Fibroblast of villous mesenchyme (primary cell): ENCODE data around the gene ZC3H10. TPM values are rescaled to one million over a fixed set of nuclear protein-coding genes. Genes with fewer than 3 reads are reported as not detected.
A peak's percentile ranks its signal among the peaks of the same experiment; 100 is the strongest.

Experiments
- DNase-seq: peaks from one replicate; pipeline ENCODE4 v3.0.0-alpha.2; 2010; ENCODE audit warnings: low read depth
- H3K4me3 ChIP-seq: 2 replicates; pipeline ENCODE4 v1.5.1; 2011; ENCODE audit warnings: low read depth, mild to moderate bottlenecking, low read length
- total RNA-seq: library from RNA; depleted of rRNA; stranded (reverse); fragments of >200 nt; gene quantifications from 2 replicates; pipeline ENCODE4 v1.2.3, GENCODE V29; 2012
- TF ChIP-seq, protein P1 (sequence below): IDR thresholded peaks from 2 replicates; pipeline ENCODE4 v1.5.1; 2012; ENCODE audit warnings: low read depth, mild to moderate bottlenecking, low read length; ENCODE audit not compliant: insufficient read depth

The ZC3H10 gene
- total RNA-seq, 1 donor, result 4.3 TPM

DNA sequence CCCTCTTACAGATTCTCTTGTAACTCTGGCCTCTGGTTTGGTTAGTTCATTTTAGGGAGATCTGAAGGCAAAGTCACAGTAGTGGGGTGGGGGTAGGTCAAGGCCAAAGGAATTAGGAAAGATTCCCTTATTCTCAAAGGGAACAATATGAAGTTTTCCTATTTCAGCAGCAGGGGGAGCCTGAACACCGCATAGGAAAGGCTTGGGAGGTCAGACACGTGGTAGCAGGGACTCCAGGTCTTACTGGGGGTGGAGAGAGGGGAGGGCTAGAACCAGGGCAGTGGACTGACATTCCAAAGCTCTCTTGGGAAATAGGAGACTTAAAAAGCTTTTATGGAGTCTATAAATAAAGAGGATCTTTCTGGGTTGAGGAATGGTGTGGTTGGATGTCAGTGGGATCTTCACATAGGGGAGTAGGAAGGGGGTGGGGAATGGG, 1.3 kb downstream of the ZC3H10 start:
- TF ChIP-seq, protein P1, sequence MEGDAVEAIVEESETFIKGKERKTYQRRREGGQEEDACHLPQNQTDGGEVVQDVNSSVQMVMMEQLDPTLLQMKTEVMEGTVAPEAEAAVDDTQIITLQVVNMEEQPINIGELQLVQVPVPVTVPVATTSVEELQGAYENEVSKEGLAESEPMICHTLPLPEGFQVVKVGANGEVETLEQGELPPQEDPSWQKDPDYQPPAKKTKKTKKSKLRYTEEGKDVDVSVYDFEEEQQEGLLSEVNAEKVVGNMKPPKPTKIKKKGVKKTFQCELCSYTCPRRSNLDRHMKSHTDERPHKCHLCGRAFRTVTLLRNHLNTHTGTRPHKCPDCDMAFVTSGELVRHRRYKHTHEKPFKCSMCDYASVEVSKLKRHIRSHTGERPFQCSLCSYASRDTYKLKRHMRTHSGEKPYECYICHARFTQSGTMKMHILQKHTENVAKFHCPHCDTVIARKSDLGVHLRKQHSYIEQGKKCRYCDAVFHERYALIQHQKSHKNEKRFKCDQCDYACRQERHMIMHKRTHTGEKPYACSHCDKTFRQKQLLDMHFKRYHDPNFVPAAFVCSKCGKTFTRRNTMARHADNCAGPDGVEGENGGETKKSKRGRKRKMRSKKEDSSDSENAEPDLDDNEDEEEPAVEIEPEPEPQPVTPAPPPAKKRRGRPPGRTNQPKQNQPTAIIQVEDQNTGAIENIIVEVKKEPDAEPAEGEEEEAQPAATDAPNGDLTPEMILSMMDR, result peak; percentile 79
- no peak overlapping the region for H3K4me3 ChIP-seq
- peak; percentile 99 for DNase-seq

DNA sequence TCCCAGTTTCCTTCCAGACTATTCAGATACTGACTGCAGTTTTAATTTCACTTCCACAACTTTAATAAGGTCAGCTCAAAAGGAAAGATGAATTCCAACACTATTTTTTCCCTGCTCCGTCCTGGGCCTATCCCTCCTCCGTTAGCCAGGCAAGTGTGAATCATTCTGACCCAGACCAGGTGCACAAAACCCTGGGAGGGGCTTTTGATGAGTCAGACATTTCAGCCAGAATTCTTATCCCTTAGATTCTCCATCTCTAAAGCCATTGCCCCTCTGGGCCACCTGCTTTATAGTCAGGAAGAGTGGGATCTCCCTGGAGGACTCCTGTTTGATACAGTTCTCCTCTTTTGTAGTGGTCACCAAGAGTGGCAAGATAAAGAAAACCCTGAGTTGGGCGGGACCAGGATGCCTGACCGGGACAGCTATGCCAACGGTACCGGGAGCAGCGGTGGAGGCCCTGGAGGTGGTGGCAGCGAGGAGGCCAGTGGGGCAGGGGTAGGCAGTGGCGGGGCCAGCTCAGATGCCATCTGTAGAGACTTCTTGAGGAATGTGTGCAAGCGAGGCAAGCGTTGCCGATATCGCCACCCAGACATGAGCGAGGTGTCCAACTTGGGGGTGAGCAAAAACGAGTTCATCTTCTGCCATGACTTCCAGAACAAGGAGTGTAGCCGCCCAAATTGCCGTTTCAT, 2.2 kb downstream of the ZC3H10 start:
- no peak overlapping the region for H3K4me3 ChIP-seq
- no peak for DNase-seq
- TF ChIP-seq, protein P1, result no peak

DNA sequence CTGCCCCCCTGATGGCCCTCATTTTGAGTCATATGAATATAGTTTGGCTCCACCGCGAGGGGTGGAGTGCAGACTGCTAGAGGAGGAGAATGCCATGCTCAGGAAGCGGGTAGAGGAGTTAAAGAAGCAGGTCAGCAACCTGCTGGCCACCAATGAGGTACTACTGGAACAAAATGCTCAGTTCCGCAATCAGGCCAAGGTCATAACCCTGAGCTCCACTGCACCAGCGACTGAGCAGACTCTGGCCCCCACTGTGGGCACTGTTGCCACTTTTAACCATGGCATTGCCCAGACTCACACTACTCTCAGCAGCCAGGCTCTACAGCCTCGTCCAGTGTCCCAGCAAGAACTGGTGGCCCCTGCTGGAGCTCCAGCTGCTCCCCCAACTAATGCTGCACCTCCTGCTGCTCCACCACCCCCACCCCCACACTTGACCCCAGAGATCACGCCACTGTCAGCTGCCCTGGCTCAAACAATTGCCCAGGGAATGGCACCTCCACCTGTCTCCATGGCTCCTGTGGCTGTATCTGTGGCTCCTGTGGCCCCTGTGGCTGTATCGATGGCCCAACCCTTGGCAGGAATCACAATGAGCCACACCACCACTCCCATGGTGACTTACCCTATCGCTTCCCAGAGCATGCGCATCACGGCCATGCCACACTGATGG, 3.3 kb downstream of the ZC3H10 start:
- TF ChIP-seq, protein P1, result no peak
- no peak for DNase-seq
- H3K4me3 ChIP-seq, result no peak overlapping the region

DNA sequence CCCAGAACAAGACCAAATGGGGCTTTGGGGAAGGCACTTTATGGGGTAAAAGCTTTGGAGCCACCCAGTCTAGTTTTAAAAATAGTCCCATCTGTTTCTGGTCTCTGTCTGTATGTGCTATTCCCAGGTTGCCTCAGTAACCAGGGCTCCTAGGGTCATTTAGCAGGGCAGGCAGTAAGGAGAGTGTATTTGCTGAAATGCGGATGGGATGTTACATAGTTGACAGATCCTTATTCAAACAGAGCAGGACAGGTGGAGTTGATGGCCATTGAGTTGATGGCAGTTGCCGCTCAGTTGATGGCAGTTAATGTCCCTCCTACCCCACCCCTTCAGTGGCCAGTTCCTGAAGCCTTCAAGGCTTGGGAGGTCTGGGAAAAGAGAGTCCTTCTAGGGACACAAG, 4.6 kb downstream of the ZC3H10 start:
- TF ChIP-seq, protein P1, result no peak
- no peak for DNase-seq

DNA sequence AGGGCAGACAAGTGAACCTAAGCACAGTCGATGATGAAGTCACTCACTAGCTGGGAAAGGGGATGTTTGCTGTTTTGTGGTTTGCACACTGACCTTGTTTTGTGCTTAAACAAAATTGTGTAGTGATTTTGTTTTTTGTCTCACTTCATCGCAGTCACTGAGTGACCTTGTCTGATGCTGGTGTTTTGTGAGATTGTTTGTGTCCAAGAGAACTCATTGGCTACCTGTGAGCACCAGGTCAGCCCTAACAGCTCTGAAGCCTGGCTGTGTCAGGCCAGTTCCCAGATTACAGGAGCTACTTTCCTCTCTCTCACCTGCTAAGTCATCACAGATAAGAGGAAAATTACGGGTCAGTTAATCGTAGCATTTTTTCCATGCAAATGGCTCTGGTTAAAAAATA, 6.1 kb downstream of the ZC3H10 start:
- TF ChIP-seq, protein P1, result no peak
- H3K4me3 ChIP-seq, result no peak overlapping the region
- no peak for DNase-seq

More for the DNA sequence above, 4.6 kb downstream of the ZC3H10 start:
- H3K4me3 ChIP-seq, result no peak overlapping the region

DNA sequence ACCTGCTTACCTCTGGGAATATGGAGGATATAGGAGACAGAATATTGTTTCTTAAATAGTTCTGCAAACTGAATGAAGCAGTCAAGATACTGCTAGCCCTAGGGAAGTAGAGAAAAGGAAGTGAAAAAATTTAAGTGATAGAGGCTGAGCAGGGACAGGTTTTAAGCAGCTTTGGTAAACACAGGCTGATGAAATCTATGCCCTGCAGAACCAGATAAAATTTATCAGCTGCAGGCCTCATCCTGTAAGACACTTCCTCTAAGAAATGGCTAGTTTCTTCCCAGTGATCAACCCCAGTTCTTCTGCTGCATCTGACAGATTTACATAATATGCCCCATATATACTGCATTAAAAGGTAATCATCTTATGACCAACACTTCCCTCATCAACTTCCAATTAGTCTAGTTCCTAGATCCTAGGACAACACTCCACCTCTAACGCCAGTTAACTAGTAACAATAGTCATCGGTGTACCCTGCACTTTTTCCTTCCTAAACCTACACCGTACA, 8.7 kb downstream of the ZC3H10 start:
- H3K4me3 ChIP-seq, result peak overlapping the region; percentile 57

More for the DNA sequence above, 8.7 kb downstream of the ZC3H10 start:
- TF ChIP-seq, protein P1, result no peak
- DNase-seq, result peak; percentile 36
